Measurements from ENCODE around the gene EHD4.

The EHD4 gene

GRCh38 chr15:41895957-41896356 is 76.4 kb downstream of the EHD4 start:
- no peak for DNase-seq (ENCODE audit: low spot score)

DNA sequence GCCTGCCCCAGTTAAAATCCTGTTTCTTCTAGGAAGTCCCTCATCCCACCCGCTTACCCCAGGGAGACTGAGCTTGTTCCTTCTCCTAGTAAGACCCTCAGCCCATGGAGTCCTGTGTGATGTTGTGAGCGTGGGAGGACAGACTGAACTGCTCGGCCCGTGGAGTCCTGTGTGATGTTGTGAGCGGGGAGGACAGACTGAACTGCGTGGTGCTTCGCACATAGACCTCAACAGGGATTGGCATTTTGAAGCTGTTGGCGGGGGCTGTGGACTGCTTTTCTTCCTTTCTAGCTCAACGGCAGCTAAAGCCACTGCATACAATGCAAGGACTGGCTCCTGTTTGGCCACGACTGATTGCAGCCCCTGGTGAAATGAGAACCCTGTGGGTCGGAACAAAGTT is 76.9 kb downstream of the EHD4 start:
- DNase-seq (ENCODE audit: low spot score) = no peak

- peak; percentile 48 for DNase-seq (ENCODE audit: low spot score)
Measured at GRCh38 chr15:41894791-41895463, 77.4 kb downstream of the EHD4 start.

DNA sequence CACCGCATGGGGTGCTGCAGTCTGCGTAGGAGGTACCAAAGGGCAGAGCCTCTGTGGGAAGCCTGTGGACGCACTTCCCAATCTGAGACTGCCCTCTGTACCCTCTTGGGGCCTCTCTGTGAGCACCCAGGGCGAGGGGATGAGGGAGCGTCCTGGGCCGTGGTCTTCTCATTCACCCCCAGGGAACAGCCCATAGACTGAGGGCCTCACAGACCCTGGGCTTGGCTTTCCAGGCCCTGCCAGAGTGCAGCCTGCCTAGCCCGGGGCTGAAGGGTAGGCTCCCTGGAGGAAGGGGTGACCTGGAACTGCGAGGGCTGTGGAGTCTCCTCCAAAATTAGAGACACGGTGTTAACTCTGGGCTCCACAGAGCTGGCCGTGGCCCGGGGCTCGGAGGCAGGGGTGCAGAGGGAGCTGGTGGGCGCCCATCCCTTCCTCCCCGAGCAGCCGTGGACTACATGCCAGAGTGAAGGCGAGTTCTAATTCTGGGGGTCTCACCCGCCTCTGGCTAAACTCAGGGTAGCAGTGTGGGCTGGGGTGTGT is 78.0 kb downstream of the EHD4 start:
- DNase-seq (ENCODE audit: low spot score) = no peak

DNA sequence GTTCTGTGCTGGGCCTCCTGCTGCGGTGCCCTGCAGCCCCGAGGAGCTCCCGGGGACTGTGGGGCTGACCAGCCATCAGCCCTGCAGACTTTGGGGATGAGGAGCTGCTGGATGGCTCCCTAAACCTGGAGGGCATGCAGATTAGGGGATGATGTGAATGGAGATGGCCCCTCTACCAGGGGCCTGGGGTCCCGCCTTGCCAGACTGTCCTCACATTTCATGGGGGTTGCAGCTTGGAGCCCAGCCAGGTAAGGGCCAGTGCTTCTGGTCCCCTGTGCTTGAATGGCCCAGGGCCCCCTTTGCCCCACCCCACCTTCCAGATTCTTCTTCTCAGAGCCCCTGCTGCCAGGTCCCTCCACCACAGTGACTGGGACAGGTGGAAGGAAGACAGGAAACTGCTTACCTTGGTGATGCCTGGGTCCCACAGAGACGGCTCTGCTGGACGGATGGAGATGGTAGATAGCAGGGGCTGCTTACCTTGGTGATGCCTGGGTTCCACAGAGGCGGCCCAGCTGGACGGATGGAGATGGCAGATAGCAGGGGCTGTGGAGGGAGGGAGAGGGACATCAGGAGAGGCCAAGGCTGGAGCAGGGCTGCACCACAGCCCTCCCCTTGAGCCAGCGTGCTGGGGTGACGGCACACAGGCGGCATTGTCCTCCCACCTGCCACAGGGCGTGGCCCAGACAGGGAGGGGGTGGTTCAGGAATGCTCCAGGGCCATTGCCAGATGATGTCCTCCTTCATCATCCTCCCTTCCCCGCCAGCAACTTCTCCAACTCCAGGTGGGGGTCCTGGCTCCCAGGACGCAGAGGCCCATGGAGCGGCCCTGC is 78.7 kb downstream of the EHD4 start, which contains the start of gene SPTBN5:
TSS of gene SPTBN5 (minus strand) at position 632 of the 829 bp plus-strand sequence. CDS start at position 76, 556 bp downstream.
- DNase-seq (ENCODE audit: low spot score) = no peak

- peak; percentile 96 for DNase-seq (ENCODE audit: low spot score)
Measured at GRCh38 chr15:41892621-41893421, 79.5 kb downstream of the EHD4 start.

DNA sequence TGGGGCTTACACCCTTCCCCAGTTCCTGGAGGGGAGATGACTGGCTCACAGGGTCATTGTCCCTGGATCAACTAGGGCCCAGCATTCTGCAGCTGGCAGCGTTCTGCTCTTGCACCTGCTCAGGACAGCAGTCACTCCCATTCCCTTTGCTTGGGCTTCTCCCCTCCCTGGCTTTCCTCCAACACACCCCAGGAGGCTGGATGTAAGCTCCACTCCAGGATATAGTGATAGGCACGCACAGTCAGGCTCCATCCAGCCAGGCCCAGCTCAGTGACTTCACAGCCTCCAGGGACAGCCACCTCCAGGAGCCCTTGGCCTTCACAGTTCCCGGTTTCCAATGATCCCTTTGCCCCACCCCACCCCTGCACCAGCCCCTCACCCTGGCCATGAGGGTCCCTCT is 80.4 kb downstream of the EHD4 start:
- no peak for DNase-seq (ENCODE audit: low spot score)

DNA sequence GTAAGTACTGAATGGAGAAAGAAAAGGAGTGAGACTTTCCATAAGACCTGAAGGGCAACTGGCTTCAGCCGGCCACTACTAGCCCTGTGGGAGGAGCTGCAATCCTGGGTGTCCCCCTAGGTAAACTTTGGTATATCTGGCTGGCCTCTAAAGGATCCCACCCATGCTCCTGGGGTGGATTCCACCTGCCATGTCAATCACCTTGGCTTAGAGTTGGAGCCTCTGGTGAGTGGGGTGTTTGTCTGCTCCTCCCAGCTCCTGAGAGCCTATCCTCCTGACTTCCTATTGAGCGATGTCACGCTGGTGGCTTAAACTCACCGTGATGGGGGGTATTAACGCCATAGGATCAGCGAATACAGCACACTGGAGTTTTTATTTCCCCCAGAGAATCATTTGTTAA is 81.1 kb downstream of the EHD4 start:
- no peak for DNase-seq (ENCODE audit: low spot score)

DNA sequence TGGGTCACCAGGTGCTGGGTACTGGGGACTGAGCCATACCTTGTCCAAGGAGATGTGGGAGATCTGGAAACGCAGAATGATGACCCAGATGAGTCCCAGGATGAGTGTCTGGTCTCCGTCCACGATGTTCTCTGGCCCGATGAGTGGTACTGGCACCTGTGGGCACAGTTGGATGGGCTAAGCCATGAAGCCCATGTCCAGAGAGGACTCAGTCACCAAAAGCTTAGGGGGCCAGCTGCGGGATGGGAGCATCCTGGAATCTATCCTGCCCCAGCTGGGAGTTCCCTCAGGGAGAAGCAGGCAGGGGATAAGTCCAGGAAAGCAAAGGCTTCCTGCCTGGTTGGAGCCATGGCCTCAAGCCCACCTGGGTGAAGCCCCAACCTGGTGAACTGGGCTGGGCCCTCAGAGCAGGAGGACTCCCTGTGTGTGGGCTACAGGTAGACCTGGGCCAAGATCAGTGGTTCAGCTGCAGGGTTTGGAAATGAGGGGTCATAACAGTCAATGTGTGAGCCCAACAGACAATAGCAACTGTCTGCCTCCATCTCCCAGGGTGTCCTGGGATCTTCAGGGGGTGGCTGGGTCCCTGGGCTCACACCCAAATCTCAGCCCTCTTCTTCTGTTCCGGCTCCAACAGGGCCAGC is 82.2 kb downstream of the EHD4 start:
- no peak for DNase-seq (ENCODE audit: low spot score)

DNA sequence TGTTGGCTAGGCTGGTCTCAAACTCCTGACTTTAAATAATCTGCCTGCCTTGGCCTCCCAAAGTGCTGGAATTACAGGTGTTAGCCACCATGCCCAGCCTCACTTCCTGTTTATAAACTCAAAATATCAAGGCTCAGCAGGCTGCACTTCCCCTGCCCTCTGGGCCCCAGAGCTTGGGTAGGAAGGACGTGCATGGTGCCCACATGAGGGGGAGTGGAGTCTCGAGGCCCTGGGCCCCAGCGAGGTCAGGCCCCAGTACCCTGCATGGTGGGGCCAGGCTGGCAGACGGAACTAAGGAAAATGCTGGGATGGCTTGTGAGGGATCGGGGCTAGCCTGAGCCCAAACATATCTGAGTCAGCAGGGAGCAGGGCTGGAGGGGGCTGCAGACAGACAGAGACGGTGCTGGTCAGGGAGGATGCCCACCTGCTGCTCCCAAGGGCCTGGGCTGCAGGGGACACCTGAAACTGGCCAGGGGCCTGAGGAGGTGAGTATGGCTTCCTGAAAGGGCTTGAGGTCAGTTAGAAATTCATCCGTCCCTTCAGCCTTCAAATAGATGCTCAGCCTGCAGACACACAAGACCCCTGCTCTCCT is 83.6 kb downstream of the EHD4 start:
- no peak for DNase-seq (ENCODE audit: low spot score)

DNA sequence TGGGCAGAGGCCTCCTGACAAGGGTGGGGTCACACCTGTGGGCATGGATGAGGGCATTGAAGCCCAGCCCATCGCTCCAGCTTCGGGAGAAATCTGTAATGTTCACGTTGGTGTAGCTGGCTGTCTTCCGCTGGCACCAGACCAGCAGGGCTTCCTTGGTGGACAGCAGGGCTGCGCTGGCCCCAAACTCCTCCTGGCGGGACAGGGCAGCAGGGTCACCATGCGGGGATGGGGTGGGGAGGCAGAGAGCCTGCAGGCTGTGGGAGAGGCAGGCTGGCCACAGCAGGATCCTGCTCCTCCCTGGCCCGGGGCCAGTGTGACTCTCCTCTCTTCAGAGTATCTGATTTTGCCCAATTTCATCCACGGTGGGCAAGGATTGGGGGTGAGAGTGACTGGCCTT is 84.5 kb downstream of the EHD4 start:
- DNase-seq (ENCODE audit: low spot score) = no peak

DNA sequence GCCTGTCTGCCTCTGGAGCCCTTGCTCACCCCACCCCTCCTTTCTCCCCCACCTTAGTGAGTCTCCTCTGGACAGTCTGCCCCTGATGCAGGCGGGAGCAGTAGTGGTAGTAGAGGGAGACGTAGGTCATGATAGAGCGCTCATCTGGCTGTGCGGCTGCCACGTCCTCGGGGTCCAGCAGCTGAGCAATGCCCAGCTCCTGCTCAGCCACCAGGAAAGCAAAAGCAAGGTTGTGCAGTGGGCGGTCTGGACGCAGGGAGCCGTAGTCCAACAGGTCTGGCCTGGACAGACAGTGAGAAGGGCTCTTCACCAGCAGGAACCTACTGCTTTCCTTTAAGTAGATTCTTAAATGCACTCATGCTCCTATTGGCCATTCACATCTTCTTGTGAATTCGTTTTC is 85.2 kb downstream of the EHD4 start:
- DNase-seq (ENCODE audit: low spot score) = no peak

GRCh38 chr15:41886741-41887140 is 85.6 kb downstream of the EHD4 start:
- DNase-seq (ENCODE audit: low spot score) = no peak

GRCh38 chr15:41885841-41886240 is 86.5 kb downstream of the EHD4 start:
- no peak for DNase-seq (ENCODE audit: low spot score)

DNA sequence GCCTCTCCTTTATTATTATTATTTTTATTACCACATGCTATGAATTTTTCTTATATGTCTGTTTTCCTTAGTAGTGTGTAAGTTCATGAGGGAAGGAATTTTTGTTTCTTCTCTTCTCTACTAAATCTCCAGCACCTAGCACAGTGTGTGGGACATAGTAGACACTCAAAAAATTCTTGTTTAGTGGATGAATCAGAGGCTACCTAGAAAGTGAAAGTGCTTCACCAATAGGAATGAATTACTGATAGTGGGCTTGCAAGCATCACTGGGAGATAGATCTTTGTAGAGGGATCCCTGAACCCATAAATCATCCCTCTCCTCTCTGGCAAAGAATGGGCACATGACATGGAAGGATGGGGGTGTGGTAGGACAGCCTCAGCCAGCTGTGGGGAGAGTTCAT is 87.0 kb downstream of the EHD4 start:
- DNase-seq (ENCODE audit: low spot score) = no peak

GRCh38 chr15:41884458-41884857 is 87.9 kb downstream of the EHD4 start:
- DNase-seq (ENCODE audit: low spot score) = no peak

- DNase-seq (ENCODE audit: low spot score) = peak; percentile 47
Measured at GRCh38 chr15:41883484-41883825, 88.9 kb downstream of the EHD4 start.

- no peak for DNase-seq (ENCODE audit: low spot score)
Measured at GRCh38 chr15:41882689-41883483, 89.5 kb downstream of the EHD4 start.

GRCh38 chr15:41881920-41882688 is 90.3 kb downstream of the EHD4 start:
- DNase-seq (ENCODE audit: low spot score) = peak; percentile 47

DNA sequence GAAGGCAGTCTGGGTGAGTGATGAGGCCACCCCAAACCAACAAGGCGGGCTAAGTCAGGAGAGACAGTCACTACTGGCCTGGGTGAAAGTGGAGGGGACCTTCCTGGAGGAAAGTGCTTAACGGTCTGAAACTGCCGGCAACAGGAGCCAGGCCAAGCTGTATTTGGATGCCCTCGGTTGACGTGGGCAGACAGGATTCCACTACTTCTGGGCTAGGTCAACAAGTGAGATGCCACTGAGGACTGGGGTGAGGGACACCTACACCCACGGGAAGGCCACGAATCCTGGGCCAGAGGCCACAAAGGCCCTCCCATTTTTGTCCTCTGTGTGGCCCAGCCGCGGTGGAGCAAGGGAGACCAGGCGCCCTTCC is 90.8 kb downstream of the EHD4 start:
- DNase-seq (ENCODE audit: low spot score) = peak; percentile 56

All from cerebellar cortex (tissue), 1 donor.